ENCODE data around the gene PDE8B.

PDE8B gene

DNA sequence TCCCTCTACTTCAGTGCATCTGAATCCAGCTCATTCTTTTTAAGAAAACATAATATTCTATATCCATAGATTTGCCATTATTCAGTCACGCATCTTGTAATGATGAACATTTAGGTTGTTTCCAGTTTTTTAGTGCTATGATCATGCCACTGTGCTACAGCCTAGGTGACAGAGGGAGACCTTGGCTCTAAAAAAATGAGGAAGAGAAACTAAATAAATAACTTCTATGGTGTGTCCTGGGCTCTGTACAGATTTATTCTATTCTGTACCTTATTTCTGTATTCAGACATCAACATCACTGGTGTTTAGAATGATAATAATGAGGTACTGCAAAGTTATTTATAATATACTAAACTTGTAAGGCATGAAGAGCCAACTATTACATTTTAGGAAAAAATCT lies 45.9 kb downstream of the PDE8B start:
- TF ChIP-seq, protein P1, sequence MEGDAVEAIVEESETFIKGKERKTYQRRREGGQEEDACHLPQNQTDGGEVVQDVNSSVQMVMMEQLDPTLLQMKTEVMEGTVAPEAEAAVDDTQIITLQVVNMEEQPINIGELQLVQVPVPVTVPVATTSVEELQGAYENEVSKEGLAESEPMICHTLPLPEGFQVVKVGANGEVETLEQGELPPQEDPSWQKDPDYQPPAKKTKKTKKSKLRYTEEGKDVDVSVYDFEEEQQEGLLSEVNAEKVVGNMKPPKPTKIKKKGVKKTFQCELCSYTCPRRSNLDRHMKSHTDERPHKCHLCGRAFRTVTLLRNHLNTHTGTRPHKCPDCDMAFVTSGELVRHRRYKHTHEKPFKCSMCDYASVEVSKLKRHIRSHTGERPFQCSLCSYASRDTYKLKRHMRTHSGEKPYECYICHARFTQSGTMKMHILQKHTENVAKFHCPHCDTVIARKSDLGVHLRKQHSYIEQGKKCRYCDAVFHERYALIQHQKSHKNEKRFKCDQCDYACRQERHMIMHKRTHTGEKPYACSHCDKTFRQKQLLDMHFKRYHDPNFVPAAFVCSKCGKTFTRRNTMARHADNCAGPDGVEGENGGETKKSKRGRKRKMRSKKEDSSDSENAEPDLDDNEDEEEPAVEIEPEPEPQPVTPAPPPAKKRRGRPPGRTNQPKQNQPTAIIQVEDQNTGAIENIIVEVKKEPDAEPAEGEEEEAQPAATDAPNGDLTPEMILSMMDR (IDR thresholded peaks at IDR 0.05), result no peak

DNA sequence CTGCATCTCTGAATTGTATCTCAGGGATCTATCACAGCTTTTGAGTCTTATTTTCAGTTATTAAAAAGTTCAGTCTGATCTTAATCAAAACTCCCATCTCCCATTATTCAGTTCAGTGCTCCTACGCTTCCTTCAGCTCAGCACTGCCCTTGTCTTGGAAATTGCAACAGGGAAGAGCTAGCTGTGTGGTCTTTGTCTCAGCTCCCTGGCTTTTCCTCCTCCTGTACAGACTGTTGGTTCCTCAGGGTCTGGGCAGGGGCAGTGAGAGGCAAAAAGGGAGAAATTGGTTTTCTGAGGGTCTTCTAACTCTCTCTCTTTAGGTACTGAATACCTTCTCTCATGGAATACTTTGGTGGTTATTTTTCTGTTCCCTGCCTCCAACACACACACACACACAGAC lies 48.2 kb downstream of the PDE8B start:
- TF ChIP-seq, protein P1 (IDR thresholded peaks at IDR 0.05), result no peak

DNA sequence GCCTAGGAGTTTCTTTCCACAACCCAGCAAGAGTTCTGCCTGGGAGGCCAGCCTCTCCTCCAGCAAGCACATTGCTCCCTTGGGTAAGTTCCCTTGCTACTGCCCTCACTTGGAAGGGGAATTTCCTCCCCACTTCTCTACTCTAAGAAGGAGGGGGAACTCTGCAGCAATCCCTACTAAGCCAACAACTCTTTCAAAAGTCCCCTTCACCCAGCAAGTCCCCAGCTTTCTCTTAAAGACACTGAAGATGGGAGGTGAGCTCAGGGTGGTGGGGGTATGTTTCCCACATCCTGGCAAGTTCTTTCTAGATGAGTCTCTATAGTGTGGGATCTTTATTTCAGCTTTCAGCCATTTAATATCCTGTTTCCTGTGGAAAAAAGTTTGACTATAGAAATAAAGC lies 49.0 kb downstream of the PDE8B start:
- TF ChIP-seq, protein P1 (IDR thresholded peaks at IDR 0.05), result no peak

DNA sequence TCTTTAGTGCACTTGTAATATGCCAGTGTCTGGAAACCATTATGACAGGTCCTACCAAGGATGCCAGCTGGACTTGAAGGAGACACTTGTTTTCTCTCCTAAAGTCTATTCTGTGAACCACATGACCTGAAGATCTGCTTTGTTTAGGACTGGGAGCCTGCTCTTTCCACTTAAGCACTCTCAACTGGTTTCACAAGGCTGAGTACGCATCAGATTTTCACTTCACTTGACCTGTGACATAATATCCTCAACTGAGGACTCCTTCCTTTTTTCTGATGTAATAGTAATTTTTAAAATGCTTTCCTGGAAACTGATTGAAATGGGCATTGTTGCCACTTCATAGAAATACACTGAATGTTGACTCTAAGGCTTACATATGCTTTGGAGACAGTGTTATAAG lies 52.2 kb downstream of the PDE8B start:
- TF ChIP-seq, protein P1 (IDR thresholded peaks at IDR 0.05), result no peak

DNA sequence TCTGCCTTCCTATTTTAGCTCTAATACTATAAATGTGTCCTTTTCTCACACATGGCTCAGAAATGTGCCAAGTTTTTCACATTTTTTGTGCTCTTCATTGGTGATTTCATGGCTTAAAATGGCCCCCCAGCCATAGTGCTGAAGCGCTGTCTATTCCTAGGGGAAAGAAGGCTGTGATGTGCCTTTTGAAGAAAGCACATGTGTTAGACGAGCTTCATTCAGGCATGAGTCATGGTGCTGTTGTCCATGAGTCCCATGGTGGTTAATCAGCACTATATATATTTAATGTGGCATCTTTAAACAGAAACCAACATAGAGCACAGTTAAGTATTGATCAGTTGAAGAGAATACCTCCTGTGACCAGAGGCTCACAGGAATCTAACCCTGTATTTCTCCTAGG lies 55.8 kb downstream of the PDE8B start:
- TF ChIP-seq, protein P1 (IDR thresholded peaks at IDR 0.05), result no peak

DNA sequence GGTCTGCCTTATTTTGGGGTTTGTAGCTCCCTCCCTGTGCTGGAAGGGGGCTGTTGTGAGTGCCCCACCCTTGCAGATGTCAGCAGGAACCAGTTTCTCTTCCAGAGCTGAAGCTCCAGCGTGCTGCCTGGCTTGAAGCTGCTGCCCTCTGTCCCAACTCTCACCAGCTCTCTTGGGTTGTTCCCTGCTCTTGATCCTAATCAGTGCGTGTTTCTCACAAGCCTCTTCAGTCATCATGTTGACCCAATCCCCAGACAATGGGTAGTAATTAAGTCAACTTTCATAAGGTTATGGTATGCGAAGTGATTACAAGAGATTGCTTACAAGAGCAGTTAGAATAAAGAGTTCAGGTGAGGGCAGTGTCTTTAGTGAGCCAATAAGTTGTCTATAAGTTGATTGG lies 57.0 kb downstream of the PDE8B start:
- TF ChIP-seq, protein P1 (IDR thresholded peaks at IDR 0.05), result no peak

DNA sequence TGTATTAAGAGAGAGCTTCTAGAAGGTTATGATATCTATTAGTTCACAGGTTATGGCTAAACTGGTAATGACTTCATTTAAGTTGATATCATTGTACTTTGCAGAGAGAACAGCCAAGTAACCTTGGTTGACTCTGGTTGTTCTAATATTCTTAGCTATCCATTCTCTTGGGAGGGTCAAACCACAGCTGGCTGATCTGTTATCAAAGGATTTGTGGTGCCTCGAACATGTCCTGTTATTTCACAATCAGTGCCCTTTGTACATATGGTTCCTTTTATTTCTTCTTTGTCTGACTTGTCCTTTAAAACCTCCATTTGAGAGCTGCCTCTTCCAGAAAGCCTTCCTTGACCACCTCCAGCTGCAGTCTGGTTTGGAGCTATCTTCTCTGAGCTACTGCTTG lies 61.7 kb downstream of the PDE8B start:
- TF ChIP-seq, protein P1 (IDR thresholded peaks at IDR 0.05), result no peak

DNA sequence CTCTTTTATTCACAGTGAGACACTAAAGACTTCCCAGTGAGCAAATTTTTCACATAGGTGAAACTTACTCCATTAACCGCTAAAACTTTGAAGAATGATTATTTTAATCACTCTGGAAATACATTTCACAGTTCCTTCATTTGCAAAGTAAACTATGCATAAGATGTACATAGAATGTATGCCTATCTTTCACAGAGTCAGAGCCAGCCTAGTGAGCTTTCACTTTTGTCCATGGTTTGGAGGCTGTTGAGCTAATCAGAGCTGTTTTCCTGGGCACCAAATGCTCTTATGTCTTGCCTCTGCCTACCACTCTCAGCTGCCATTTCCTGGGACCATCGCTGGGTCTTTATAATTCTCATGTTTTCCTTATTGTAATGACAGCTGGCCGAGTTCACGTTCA lies 67.3 kb downstream of the PDE8B start:
- TF ChIP-seq, protein P1 (IDR thresholded peaks at IDR 0.05), result no peak

Measured in LNCAP (cell line).